Stimulated activated CD4-positive, alpha-beta T cell treated with anti-CD3 and anti-CD28 coated beads, Interleukin-12 subunit alpha, Interleukin-12 subunit beta, amount 100 ng/mL, for 24 hours (primary cell): ENCODE results near the gene C1QTNF6.

Source experiments
- DNase-seq, 2 experiments: peaks; one replicate each; pipeline ENCODE4 v3.0.0-alpha.2; 2020; ENCODE audit warnings: low read depth in 2 of 2

Gene C1QTNF6

GRCh38 chr22:37190262-37190780 lies 2.3 kb upstream of the C1QTNF6 start:
- DNase-seq, result no peak

GRCh38 chr22:37188901-37189466 lies 937 bp upstream of the C1QTNF6 start:
- no peak for DNase-seq

- no peak for DNase-seq
Observed at GRCh38 chr22:37187552-37187890, 526 bp downstream of the C1QTNF6 start.

DNA sequence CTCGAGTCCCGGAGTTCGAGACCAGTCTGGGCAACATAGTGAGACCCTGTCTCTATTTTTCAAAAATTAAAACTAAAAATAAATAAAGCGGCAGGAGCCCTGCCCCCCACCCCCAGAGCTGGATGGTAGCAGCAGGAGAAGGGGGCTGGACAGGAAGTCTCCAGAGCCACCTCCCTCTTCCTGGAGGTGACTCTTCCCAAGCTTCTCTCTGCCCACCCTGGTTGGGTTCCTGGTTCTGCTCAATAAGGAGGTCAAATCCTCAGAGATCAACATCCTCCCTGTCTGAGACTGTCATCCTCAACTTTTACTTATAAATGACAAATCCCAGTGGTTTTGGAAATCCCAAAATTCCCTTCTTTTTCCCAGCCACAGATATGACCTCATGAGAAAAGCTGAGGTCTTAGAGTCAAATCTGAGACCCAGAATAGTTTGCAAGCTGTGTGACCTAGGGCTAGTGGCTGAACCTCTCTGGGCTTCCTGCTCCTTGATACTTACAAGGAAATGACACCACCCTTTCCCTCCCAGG lies 987 bp downstream of the C1QTNF6 start:
- DNase-seq, result no peak

DNA sequence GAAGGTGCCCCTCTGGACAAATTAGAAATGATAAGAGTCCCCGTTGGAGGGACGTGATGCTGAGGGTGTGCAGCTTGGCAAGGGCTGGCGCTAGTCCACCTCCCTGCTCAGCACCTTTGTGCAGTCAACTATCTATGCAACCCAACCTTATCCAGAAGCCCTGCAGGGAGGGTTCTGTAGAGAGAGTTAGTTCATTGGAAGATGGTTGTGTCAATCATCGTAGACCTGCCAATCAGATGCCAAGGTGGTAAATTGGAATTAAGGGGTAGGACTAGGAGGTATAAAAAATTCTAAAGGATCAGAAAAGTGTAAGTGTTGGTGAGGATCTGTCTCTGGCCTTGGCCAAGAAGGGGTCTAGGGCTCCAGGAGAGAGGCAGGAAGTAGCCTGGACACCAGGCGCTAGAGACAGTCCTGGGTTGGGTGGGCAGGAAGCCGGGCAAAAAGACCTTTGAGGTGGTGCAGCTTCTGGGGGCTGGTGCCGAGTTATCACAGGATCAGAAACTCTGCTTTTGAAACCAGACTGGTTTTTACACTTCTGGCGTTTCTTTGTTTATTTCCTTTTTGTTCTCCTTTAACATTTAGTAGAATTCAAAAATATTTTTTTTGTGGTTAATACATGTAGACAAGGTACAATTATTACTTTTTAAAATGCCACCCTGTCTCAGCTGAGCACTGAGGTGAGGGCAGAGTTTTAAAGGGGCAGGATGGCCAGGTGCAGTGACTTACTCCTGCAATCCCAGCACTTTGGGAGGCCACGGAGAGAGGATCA lies 1.6 kb downstream of the C1QTNF6 start:
- no peak for DNase-seq

DNA sequence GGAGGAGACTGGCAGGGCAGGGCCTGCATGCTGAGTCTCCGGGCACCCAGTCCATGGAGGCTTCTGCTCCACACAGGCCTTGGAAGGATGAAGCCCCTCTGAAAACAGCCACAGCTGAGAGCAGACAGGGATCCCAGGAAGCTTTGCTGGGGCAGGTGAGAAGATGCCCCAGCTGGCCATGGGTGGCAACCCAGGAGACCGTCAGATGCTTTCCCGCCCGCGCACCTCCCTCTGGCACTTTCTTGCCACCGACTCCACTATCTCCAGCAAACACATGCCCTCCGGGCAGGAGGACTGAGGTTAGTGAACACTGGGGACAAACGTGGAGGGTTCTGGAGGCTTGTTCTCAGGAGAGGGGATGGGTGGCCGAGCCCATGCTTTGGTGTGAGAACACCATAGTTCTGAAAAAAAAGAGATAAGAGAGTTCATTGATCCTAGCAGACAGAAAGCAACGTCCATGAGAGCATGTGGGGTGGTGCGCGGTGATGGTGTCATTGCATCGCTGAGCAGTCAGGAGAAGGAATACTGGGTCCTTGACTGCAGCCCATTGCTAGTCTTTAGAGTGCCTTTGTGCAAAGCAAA lies 2.3 kb downstream of the C1QTNF6 start:
- DNase-seq, result no peak

DNA sequence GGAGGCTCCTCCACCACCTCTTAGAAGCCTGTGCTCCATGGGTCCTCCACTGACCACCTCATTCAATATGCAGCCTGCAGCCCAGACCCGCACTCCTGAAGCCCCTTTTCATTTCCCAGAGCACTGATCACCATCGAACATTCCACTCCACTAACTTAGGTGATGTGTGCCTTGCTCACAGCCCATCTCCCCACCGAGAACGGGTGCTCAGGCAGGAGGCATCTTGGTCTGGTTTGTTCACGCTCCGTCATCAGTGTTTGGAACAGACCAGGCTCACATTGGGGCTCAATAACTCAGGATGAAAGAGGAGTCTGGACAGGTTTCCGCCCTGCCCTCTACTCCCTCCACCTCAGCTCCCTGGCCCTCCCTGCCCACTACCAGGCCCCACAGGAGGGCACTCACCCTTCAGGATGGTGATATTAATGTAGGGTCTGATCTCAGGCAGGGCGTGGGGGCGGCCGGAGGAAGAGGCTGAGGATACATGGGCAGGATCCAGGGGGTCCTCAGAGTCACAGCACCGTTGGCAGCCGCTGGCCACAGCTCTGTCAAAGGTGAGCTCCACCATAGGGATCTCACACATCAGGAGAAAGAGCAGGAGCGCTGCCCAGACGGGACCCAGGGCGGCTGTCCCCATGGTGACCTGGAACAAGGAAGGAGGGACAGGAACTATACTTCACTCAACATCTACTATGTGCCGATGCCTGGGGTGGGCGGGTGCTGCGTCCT lies 3.1 kb downstream of the C1QTNF6 start:
- DNase-seq, result no peak

DNA sequence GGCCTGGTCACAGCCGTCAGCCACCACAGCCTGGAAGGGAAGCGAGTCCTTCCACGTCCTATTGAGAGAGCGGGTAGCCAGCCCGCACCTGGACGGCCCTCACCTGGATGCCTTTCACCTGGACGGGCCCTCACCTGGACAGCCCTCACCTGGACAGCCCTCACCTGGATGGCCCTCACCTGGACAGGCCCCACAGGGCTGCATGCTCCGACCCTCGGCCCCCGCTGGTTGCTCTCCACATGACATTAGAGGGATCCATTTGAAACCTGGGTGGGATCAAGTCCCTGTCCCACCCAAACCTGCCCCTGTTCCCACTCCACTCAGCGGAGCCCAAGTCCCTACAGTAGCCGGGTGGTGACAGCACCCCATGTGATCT lies 3.7 kb downstream of the C1QTNF6 start:
- DNase-seq, result no peak

- no peak for DNase-seq
Observed at GRCh38 chr22:37183432-37184379, 4.3 kb downstream of the C1QTNF6 start.

DNA sequence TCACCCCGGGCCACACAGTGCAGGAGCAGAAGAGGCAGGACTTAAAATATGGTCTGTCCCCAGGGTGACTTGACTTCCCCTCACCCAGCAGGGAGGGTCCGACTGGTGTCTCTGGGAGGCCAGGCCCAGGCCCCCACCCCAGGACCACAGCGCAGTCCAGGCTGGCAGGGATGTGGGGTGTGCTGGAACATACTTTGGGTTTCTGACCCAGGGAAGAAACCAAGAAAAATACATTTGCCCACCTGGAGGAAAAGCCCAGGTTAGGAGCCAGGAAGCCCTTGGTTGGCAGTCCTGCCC lies 5.2 kb downstream of the C1QTNF6 start:
- DNase-seq, result no peak

- no peak for DNase-seq
Observed at GRCh38 chr22:37182101-37182948, 5.7 kb downstream of the C1QTNF6 start.

DNA sequence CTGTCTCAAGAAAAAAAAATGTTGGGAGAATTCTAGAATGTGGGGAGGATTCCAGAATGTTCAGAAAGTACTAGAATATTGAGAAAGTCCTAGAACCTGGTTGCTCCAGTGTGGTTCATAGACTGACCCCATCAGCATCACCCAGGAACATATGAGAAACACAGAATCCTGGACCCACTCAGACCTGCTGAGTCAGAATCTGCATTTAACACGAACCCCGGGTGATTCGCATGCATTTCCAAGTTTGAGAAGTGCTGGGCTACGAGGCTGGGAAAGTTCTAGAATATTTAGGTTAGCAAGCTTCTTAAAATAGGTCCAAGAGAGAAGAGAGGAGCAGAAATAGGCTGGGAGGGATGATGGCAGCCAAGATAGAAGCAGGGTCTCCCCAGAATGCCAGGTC lies 6.4 kb downstream of the C1QTNF6 start:
- no peak for DNase-seq

- no peak for DNase-seq
Observed at GRCh38 chr22:37180531-37181231, 7.4 kb downstream of the C1QTNF6 start.

GRCh38 chr22:37179622-37180420 lies 8.2 kb downstream of the C1QTNF6 start:
- no peak for DNase-seq

DNA sequence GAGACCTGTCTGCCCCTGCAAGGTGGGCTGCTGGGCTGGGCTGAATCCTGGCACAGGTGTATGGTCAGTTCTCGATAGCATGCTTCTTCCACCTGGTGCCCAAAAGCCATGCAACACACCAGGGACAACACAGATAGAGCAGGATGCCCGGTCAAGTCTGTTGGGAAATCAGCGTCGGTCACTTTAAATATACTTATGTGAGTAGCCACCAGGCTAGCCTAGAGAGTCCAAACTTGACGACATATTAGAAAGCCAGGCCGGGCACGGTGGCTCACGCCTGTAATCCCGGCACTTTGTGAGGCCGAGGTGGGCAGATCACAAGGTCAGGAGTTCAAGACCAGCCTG lies 8.9 kb downstream of the C1QTNF6 start:
- no peak for DNase-seq

DNA sequence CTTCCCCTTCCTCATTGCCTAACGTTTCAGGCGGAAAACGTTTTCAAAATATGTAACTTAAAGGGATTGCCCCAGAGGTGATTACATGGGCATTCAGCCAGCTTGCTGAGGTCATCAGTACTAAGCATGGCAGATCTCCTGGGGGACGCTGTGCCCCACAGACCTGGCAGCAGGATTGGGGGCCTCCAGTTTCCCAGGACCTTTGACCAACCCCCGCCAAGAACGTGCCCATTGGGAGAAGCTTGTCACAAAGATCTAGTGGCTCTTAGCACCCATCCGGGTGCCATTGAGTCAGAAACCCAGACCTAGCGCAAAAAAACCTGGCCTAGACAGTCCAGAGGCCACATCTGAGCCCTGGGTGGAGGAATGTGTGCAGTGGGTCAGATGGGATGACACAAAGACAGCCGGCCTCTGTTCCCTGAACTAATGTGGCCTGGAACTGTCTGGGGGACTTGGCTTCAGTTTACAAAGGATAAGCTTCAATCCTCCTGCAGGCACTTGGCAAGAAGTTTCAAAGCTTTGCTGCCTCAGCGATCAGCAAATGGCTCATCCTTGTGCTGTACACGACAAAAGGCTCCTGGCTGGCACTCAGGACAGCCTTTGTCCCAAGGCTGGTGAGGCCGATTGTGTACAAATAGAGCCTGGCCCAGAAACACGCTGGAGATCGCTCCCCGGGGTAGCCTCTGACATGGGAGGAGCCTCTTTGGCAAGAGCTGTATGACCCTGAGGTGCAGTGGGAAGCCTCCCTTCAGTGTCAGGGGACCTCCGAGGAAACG lies 9.5 kb downstream of the C1QTNF6 start:
- DNase-seq, result no peak

DNA sequence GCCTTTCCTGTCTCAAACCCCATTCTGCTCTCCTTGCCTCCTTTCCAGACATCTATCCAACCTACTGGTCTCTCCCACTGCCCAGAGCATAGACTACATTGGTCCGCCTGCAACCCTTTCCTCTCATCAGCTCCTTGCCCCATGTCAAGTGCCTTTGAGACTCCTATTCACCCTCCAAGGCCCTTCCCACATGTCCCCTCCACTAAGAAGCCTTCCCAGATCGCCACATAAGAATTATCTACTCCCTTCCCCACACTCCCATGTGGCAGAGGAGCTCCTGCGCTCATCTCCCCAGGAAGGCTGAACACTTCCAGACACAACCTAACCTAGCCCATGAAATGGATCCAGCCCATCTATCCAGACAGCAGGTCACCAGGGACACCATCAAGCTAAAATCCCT lies 10.3 kb downstream of the C1QTNF6 start:
- DNase-seq, result no peak

DNA sequence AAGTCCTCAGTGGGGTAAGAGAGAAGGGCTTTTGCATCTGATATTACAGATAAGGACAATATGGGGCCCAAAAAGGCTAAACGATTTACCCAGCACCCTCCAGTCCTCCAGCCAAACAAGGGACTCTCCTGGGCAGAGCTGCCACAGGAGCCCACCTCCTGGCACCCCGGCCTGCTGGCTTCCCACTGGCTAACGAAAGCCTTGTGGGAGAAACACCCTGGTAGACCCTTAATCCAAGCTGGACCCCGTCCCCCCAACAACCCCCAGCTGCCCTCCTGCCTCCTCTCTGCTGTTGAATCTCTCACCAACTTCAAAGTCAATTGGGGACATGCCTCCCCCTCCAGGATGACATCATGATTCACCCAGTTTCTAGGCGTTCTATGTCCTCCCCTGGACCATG lies 10.8 kb downstream of the C1QTNF6 start:
- DNase-seq, result no peak
